ENCODE data around the gene SHH.
"Not testable (repeated sequence)": the region's sequence is repeated elsewhere in the genome, so short reads cannot be mapped to it uniquely, and the experiment has no call there.

The SHH gene

DNA sequence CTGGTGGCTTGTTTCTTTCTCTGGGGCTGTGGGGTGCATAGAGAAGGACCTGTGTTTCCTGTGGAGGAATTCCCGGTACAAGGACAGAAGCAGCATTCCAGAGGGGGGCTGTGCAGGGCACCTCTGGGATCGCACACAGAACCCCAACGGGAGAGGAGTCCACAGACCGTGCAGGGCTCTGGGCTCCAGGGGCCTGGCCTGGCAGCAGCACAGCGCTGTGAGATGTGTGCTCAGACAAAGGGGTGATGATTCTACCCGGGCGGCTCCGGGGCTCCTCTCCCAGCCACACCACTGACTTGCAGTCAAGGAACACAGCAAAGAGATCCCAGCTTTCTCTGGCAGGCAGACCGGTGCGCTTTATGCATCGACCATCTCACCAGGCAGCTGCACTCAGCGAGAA lies 6.9 kb upstream of the SHH start:
- DNase-seq (ENCODE audit: low read depth) = no peak

DNA sequence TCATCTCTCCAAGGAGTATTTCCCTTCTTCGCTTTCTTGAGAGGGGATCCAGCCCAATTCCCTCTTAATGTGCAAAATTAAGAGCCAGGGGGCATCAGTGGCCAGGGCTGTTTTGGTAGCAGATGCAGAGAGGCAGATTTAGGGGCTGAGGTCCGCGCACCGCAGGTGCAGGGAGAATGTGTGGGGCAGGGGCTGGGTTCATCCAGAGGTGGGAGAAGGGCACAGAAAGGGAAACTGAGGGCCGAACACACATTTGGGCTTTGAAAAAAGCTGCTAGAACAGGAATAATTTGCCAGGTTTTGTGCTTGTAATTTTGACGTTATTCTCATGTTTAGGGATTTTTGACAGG lies 6.5 kb upstream of the SHH start:
- DNase-seq (ENCODE audit: low read depth) = no peak

DNA sequence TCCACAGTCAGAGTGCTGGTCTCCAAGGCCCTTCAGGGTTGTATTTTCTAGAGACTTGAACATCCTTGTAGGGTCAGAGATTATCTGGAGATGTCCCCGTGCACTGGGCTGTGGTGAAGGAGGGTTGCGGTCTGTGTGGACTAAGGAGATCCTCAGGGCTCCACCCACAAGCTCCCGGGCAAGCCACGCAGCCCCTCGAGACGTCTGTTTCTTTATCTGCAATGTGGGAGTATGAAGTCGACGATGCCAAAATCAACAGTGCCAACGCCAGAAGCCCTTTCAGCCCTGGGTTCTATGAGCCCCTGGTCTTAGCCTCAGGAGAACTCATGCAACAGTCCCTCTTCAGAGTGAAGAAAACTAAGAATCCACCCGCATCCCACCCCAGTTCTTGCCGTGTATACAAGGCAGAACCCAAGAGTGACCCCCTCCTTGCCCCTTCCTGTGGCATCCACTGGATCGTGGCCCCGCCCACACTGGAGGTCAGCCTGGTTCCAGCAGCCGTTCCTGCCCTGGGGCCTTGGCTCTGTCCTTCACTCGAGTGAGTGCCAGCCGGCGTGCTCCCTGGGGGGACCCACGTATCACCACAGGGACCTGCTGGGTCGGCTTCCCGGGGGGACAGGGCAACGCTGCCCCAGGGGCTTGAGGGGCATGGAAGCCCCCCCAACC lies 6.0 kb upstream of the SHH start:
- DNase-seq (ENCODE audit: low read depth) = no peak

DNA sequence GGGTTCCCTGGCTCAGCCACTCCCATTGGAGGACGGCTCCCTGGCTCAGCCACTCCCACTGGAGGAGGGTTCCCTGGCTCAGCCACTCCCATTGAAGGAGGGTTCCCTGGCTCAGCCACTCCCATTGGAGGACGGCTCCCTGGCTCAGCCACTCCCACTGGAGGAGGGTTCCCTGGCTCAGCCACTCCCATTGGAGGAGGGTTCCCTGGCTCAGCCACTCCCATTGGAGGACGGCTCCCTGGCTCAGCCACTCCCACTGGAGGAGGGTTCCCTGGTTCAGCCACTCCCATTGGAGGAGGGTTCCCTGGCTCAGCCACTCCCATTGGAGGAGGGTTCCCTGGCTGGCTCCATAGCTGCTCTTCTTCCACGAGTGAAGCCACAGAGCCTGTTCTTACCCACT lies 5.3 kb upstream of the SHH start:
- DNase-seq (ENCODE audit: low read depth) = not testable (repeated sequence)

DNA sequence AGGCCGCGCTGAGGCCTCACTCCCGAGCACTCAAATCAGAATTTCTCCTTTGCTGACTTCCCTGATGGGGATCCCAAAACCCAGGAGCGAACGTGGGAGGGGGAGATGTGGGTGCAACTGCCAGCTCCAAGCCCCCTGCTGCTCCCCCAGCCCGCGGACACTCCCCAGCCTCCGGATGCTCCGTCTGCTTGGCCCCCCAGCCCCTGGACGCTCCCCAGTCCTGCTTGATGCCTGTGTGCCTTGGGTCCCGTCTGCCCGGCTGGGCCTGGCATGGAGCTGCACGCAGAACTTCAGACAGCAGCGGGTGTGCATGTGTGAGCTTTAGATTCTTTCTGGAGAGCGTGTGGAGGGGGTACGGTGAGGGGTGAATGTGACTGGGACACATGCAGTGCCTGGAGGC lies 4.7 kb upstream of the SHH start:
- DNase-seq (ENCODE audit: low read depth) = no peak

DNA sequence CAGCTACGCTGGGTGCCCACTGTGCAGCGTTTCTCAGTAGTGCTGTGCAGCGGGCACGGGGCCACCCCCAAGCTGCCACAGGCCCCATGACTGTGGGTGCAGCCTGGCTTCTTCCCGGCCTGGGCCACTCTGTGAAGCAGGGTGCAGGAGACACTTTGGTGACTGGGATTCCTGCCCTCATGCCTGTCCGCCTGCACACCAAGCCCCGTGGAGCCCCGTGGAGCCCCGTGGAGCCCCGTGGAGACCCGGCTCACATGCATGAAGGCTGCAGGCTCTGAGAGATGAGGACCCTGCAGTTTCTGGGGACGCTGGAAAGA lies 3.9 kb upstream of the SHH start:
- DNase-seq (ENCODE audit: low read depth) = no peak

DNA sequence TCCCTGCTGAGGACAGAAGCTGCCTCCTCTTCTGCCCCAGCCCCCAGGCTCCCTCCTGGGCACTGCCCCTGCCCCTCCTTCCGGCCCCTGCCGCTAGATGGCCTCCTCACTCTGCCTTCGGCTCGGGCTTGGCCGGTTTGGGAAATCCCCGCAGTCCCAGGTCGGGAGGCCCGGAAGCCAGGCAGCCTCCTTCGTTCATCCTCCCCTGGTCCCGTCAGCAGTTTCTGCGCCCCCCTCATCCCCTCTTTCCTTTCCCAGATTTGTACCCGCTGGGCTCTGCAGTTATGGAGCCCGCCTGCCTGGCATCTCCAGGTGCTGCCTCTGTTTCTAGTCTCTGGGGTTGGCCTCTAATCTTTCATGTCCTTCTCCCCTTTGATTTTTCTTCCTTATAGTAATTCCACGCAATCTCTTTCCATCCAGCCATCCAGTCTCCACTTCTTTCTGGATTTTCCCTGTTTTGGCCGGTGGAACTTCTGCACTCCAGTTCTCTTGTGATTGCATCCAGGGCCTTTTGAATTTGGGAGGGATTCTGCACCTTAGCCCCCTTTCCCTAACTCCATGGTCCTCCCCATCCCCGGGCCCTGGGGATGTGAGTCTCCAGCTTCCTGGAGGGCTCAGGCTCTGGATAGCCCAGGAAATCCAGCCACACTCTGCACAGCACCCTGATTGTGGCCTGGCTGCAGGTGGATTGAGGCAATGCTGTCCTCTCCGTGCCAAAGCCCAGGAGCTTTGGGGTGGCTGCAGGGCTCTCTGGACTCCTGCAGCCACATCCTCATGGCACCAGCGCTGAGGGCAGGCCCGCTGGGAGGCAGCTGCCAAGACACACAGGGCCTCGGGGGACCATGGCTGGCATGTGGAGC lies 3.3 kb upstream of the SHH start:
- DNase-seq (ENCODE audit: low read depth) = no peak

DNA sequence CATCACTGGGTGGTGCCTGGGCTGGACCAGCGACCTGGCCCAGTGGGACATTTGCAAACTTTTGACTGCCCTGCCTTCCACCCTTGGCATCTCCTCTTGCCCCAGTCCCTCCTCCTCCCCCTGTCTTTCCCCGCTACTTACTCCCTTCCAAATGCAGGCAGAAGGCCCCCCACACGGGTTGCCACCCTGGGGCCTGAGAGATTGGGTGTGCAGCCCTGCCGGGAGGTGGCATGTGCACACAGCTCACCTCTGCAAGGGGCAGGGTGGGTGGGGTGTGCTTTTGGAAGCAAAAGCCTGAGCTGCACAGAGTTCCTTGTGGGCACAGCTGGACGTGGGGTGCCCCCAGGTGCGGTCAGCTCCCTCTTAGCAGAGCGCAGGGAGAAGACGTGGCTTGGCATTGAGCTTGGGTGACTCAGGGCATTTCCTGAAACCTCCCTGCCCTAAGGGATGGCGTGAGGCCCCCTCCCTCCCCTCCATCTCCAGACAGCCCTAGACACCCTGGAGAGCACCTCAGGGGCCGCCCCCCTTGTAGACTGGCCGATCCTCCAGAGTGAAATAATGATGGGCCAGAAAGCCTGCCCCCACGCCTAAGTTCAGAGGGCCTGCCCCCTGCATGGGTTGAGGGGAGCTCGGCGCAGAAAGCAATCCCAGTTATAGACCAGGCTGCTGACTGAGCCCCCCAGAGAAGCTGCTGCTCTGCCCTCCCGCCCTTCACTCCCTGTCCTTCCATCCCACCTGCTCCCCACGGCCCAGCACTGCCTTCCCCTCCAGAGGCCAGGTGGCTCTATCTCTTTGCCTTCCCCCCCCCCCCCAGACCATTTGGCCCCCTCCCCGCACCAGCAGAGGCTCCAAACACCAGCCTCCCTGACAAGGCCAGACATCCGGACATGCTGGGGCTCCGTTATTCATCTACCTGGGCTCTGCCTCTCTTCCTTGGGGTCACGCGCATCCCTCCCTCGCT lies 2.3 kb upstream of the SHH start:
- DNase-seq (ENCODE audit: low read depth) = no peak

DNA sequence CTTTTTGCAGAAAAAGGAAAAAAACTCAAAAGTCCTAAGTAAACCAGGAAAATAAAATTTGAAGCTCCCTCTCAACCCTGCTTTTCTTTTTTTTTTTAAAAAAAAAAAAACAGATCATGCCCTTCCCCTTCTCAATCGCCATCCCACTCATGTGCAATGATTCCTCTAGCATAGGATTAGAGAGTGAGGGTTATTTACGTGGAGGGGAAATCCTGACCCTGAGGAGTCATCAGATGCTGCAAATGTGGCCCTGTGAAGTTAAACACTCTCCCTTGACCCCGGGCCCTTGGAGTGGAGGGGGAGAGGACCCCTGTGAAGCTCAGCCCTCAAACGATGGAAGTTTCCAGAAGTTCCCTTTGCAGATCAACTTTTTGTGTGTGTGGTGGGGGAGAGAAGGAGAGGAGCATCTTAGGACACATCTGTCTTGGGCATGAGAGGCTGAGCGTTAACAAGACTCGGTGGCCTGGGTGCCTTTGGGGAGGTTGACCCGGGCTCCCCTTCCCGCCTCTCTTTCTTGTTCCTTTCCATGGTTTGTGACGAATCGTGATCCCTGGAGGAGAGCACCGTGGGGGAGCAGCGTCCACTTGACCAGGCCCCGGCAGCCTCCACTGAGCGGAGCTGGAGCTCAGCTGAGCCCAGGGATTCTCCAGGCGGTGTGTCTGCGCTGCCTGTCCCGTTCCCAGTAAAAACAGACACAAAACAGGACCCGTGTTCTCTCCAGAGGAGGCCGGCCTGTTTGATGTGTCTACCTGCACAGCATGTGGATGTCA lies 1.5 kb upstream of the SHH start:
- no peak for DNase-seq (ENCODE audit: low read depth)

DNA sequence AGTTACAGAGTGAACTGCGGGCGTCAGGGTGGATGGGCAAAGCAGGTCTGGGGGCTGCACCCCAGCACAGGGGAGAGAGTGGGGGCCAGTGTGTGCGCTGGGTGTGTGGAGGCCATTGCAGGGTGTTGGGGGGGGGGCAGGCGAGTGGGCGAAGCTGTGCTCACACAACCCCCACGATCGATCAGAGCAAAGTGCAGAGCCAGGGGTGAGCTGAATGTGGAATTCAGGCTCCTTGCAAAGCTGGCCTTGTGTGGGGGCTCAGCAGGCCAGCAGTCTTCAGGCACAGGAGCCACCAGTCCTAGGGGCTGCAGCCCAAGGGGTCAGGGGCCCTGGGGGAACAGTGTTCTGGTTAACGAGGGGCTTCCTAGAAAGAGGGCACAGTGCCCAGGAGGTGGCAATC lies 862 bp upstream of the SHH start:
- no peak for DNase-seq (ENCODE audit: low read depth)

DNA sequence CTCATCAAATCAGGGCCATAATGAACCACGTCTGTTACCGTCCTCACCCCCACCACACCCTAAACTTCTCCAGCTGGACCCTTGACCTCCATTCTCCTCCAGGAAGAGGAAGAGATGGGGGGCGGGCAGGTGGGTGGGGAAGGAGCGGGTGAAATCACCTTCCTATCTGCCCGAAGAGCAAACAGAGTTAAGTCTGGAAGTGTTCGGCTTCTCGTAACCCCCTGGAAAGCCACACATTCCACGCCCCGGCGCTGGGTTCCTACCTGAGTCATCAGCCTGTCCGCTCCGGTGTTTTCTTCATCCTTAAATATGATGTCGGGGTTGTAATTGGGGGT lies 736 bp downstream of the SHH start:
- DNase-seq (ENCODE audit: low read depth) = no peak

DNA sequence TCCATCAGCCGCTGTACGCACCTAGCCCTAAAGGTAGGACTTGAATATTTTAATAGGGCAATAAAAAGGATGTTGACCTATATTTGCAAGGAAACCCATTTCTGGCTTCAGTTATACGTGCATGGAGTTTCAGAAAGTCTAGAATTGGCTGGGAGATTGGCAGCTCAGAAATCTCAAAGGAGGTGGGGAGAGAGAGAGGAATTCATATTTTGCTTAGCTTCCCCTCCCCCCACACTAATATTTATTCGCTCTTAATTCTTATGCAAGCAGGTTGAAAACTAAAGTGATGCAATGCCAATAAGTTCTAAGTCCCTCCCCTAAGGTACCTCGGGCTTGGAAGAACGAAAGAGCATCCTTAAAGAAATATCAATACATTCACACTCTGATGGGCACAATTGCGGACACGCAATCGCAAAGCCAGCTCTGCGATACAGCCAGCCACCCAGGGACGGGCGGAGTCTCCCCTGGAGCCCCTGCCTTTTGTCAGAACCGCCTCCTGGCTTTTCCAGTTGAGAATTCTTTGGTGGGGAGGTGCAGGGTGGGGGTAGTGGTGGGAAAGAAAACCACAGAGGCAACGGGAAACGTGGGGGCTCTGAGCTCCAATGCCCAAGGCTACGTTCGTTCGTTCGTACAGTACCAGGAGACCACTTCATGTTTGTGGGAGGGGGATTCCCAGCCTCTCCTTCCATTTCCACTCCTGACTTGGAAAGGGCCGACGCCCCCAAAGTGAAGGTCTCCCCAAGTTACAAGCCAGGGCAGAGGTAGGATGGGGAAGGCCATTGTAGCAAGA lies 1.3 kb downstream of the SHH start:
- DNase-seq (ENCODE audit: low read depth) = no peak

DNA sequence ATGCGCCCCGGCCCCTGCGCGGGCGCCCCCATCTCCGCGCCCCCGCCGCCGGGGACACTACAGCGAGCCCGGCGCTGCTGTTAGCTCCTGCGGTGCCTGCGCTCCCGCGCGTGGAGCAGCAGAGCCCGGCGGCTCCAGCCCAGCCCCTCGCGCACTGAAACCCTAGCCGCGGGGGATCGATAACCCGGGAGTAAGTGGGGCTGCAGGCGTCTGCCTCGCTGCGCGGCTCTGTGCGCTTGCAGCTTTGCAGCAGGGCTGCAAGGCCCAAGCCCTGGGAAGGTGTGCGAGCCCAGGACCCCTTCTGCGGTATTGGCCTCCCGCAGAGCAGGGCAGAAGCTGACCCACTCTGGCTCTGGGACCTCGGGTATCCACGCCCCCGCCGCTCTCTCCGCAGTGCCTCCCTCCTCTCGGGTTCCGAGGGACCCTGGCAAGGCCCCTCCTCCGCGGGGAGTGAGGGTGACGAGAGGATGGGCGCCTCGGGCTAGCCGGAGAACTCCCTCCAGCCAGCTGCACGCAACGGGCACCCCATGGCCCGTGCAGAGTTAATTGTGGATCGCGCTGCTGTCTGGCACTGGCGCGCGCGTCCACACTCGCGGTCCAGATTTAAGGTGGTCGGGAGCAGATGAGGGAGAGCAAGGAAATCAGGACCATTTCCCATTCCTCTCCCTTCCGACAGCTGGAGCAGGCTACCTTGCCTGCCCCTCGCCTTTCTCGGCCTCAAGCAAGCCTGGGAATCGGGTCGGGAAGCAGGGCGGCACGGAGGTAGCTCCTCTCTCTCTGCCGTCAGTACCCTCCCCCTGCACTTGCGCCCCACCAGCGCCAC lies 2.1 kb downstream of the SHH start:
- DNase-seq (ENCODE audit: low read depth) = no peak

DNA sequence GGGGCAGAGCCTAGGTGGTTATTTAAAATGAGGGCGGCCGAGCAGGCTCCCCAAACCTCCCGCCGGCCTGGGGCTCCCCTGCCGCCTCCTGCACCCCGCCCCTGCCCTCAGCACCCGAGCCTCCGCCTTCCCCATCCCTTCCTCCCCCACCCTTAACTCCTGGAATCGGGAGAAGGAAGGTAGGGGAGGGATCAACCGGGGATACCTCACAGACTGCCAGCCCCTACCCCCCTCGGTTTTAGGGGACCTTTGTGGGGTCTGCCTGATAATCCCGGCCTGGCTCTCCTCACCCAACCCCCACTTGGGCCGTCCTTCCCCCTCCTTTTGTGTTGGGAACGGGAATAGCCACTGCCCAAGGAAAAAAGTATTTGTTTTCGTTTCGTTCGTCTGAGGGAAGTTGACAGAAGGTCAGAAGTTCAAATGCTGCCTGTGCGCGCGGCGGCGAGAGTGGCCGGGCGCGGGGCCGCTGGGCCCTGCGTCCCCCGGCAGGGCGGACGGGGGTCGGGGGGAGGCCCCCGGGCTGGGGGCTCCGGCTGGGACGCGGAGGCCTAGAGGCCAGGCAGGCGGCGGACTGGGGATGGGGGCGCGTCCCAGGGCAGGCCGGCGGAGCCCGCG lies 2.8 kb downstream of the SHH start:
- no peak for DNase-seq (ENCODE audit: low read depth)

DNA sequence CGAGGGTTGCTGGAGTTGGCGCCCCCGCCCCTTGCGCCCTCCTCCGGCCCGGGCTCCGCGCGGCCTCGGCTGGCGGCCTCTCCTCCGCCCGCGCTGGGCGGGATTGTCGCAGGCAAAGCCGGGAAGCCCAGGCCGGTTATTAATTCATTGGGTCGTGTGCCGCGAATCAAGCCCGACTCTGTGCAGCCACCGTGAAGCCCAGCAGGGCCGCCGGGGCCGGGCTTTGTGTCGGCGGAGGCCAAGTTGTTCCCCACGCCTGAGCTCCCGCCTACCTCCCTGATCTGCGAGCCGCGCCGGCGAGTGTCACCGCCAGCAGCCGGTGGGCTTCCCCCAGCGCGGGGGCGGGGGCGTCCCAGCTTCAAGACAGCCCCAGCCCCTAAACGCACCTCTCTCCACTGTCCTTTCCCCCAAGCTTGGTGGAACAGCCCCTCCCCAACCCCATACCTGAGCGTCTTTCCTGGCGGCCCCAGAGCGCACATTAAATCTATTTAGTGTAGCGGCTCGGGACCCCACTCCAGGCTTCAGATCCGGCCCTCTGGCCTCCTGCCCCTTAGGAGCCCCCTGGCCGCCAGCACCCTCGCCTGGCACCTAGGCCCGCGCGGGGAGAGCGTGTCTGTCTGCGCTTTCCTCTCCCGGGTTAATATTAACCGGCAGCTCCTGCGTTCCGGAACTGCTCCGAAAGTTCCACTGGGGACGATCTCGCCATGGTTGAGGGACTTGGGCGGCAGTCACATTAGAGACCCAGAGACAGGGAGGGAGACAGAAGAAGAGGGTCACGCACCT lies 3.5 kb downstream of the SHH start:
- DNase-seq (ENCODE audit: low read depth) = no peak

DNA sequence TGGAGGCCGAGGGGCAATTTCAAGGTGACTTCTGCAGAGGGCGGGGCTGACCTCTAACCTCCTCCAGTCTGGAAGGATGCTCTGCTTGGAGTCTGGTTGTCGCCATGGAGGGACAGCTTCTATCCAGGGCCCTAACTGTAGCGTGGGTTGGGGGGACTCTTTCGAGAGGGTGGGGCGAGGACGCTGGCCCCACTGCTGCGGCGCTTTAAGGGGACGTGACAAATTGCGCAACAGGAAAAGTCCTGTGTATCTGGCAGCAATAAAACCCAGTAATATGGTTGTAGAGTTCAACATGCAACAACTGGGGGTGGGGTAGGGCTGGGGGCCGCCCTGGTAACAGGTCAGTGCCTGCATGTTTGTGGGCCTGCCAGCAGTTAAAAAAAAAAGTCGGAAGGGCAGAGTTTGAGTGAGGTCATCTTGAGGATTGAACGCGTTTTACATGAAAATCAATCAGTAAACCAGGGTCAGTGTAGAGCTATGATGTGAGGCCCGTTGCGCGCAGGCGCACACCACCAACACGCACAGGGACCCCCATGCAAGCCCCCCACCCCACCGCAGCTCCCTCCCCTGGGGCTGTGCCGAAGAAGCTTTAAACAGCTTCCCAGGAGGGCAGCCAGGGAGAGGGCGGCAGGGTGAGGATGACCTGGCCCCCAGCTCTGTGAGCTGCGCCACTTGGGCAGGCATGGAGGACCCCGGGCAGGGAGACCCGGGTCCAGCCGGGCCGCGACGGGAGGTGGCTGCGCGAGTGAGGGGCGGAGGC lies 4.3 kb downstream of the SHH start:
- DNase-seq (ENCODE audit: low read depth) = no peak

DNA sequence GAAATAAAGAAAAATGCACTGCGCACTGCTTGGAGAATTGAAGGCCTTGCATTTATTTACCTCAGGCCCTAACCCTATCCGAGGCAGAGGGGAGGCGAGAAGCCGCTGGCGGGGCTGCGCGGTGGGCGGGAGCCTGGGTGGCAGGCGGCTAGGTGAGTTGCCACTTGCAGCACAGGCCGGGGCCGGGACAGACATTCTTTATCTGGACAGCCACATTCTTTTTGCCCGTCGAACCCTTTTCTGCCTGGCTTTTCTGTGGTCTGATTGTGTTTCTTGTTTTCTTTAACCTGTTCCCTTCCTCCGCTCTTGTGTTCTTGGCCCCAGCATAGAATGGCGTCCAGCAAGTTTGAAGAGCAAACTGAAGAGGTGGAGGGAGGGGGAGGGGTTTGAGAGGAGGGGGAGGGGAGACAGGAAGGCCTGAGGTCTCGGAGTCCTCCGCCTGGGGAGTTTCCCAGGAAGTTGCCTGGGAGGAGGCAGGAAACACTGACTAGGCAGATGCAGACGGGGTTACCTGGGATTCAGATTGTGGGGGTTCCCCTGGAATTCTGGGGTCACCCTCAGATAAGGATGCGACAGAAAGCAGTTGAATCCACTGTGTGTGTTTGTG lies 5.1 kb downstream of the SHH start:
- DNase-seq (ENCODE audit: low read depth) = no peak

Measured in GM04503 (cell line).